ENCODE results near the gene ELAVL3. TPM values are rescaled to one million over a fixed set of nuclear protein-coding genes. Genes with fewer than 3 reads are reported as not detected.
"Not testable (repeated sequence)": the region's sequence is repeated elsewhere in the genome, so short reads cannot be mapped to it uniquely, and the experiment has no call there.

The ELAVL3 gene
- total RNA-seq, 1 donor from 2014 or later: 0.45 TPM

- DNase-seq (ENCODE audit: low spot score) (no peak), ATAC-seq (no peak)
- intact Hi-C loops (cut with DNase I): loop anchor here (10.0 kb wide), 1 partner anchor 153 kb away; the partner anchor contains the start of gene TSPAN16
These were observed 33.2 kb downstream of the ELAVL3 start for GRCh38 chr19:11447347-11448262.

GRCh38 chr19:11446652-11447301, 34.1 kb downstream of the ELAVL3 start:
- peak; percentile 71 for ATAC-seq
- intact Hi-C loops (cut with DNase I): loop anchor here (10.0 kb wide), 1 partner anchor 152 kb away; the partner anchor contains the start of gene TSPAN16
- DNase-seq (ENCODE audit: low spot score): no peak

- DNase-seq (ENCODE audit: low spot score) (no peak), ATAC-seq (no peak)
- intact Hi-C loops (cut with DNase I): loop anchor here (10.0 kb wide), 1 partner anchor 151 kb away; the partner anchor contains the start of gene TSPAN16
These were observed 34.6 kb downstream of the ELAVL3 start for GRCh38 chr19:11446271-11446651.

- no peak for ATAC-seq
- intact Hi-C loops (cut with DNase I): loop anchor here (10.0 kb wide), 1 partner anchor 150 kb away; the partner anchor contains the start of gene TSPAN16
- DNase-seq (ENCODE audit: low spot score): no peak
These were observed 35.7 kb downstream of the ELAVL3 start for GRCh38 chr19:11445141-11445540.

- intact Hi-C loops (cut with DNase I): loop anchor here (10.0 kb wide), 1 partner anchor 149 kb away; the partner anchor contains the start of gene TSPAN16
These were observed 36.8 kb downstream of the ELAVL3 start for GRCh38 chr19:11444059-11444458.

GRCh38 chr19:11437955-11438354, 42.9 kb downstream of the ELAVL3 start:
- DNase-seq (ENCODE audit: low spot score) (no peak), ATAC-seq (no peak)
- intact Hi-C loops (cut with DNase I): loop anchor here (10.0 kb wide), 1 partner anchor 63 kb away; the partner anchor contains the start of gene SWSAP1

More at GRCh38 chr19:11444059-11444458, 36.8 kb downstream of the ELAVL3 start:
- DNase-seq (ENCODE audit: low spot score) (no peak), ATAC-seq (no peak)

- no peak for ATAC-seq
- intact Hi-C loops (cut with DNase I): loop anchor here (10.0 kb wide), 1 partner anchor 61 kb away; the partner anchor contains the start of gene SWSAP1
- DNase-seq (ENCODE audit: low spot score): no peak
These were observed 45.0 kb downstream of the ELAVL3 start for GRCh38 chr19:11435833-11436313.

GRCh38 chr19:11435057-11435832, 45.6 kb downstream of the ELAVL3 start, which contains the start of the genes ODAD3 and PRKCSH:
ODAD3 (minus strand) TSS chr19:11435121; CDS start chr19:11435016, 105 bp downstream.
PRKCSH (plus strand) TSS chr19:11435635; CDS start chr19:11436118, 483 bp downstream.
- intact Hi-C loops (cut with DNase I): loop anchor here (10.0 kb wide), 1 partner anchor 60 kb away; the partner anchor contains the start of gene SWSAP1
- ATAC-seq: peak; percentile 98
- peak; percentile 99 for DNase-seq (ENCODE audit: low spot score)

GRCh38 chr19:11434703-11435056, 46.2 kb downstream of the ELAVL3 start:
- intact Hi-C loops (cut with DNase I): loop anchor here (10.0 kb wide), 1 partner anchor 60 kb away; the partner anchor contains the start of gene SWSAP1
- ATAC-seq (no peak), DNase-seq (ENCODE audit: low spot score) (no peak)

- ATAC-seq; DNase-seq (ENCODE audit: low spot score): not testable (repeated sequence)
- intact Hi-C loops (cut with DNase I): loop anchor here (10.0 kb wide), 1 partner anchor 59 kb away; the partner anchor contains the start of gene SWSAP1
These were observed 47.3 kb downstream of the ELAVL3 start for GRCh38 chr19:11433526-11433925.

GRCh38 chr19:11426656-11427055, 54.2 kb downstream of the ELAVL3 start:
- DNase-seq (ENCODE audit: low spot score) (no peak), ATAC-seq (no peak)
- intact Hi-C loops (cut with DNase I): no loop called here

- DNase-seq (ENCODE audit: low spot score) (no peak), ATAC-seq (no peak)
- intact Hi-C loops (cut with DNase I): no loop called here
These were observed 55.0 kb downstream of the ELAVL3 start for GRCh38 chr19:11425719-11426457.

GRCh38 chr19:11423791-11424181, 57.1 kb downstream of the ELAVL3 start:
- DNase-seq (ENCODE audit: low spot score): no peak
- no peak for ATAC-seq
- intact Hi-C loops (cut with DNase I): no loop called here

- ATAC-seq (no peak), DNase-seq (ENCODE audit: low spot score) (no peak)
- intact Hi-C loops (cut with DNase I): no loop called here
These were observed 57.6 kb downstream of the ELAVL3 start for GRCh38 chr19:11423164-11423790.

- intact Hi-C loops (cut with DNase I): no loop called here
- ATAC-seq (peak; percentile 67), DNase-seq (ENCODE audit: low spot score) (peak; percentile 77)
These were observed 58.4 kb downstream of the ELAVL3 start for GRCh38 chr19:11422163-11423065.

GRCh38 chr19:11421371-11422098, 59.3 kb downstream of the ELAVL3 start:
- DNase-seq (ENCODE audit: low spot score): no peak

More at GRCh38 chr19:11421371-11422098, 59.3 kb downstream of the ELAVL3 start:
- intact Hi-C loops (cut with DNase I): no loop called here
- ATAC-seq: peak; percentile 25
